SK-N-SH (cell line): ENCODE measurements around the gene LRRC46. TPM values are rescaled to one million over a fixed set of nuclear protein-coding genes. Genes with fewer than 3 reads are reported as not detected.

Source experiments
- CTCF ChIA-PET: fragments of 300-600, 350-600 bp; formaldehyde crosslinking; extraction: SDS; loops from one replicate; lab custom pipeline; 2021; lab: Yijun Ruan, JAX
- POLR2A ChIA-PET: fragments of 350-600 bp; sonication (Branson Sonifier 250); formaldehyde crosslinking; extraction: SDS; loops from one replicate; lab custom pipeline; 2020; ENCODE audit warnings: antibody characterized with exemption, inconsistent platforms; lab: Yijun Ruan, JAX
- DNase-seq: peaks from one replicate; pipeline ENCODE4 v3.0.0; 2012
- H2AFZ ChIP-seq: fragments of 200-600 bp; sonication (generic); 2 replicates; pipeline ENCODE4 v1.8.1; 2016; ENCODE audit warnings: antibody characterized with exemption, mild to moderate bottlenecking, low read depth
- H3F3A ChIP-seq: fragments of 200-600 bp; sonication (generic); replicated peaks from 2 replicates; pipeline ENCODE3; 2016; ENCODE audit warnings: antibody characterized with exemption, mild to moderate bottlenecking; ENCODE audit not compliant: insufficient read depth
- H3K27ac ChIP-seq, 2 experiments: fragments of 200-500 bp in 1 of 2; fragments of 200-600 bp in 1 of 2; sonication (Bioruptor generic) in 1 of 2; sonication (generic), shearing (Covaris generic) in 1 of 2; 2 replicates each; pipeline versions ENCODE4 v1.5.1 to v1.6.1; 2014 to 2016; ENCODE audit warnings: low read depth in 2 of 2, inconsistent platforms in 1 of 2, low read length in 1 of 2, mild to moderate bottlenecking in 1 of 2, mixed read lengths in 1 of 2
- H3K27me3 ChIP-seq: fragments of 200-600 bp; sonication (generic), shearing (Covaris generic); 2 replicates; pipeline ENCODE4 v1.6.1; 2016; ENCODE audit warnings: mixed run types; ENCODE audit not compliant: insufficient read depth
- H3K36me3 ChIP-seq, 2 experiments: fragments of 200-500 bp in 1 of 2; fragments of 200-600 bp in 1 of 2; sonication (Bioruptor generic) in 1 of 2; sonication (generic) in 1 of 2; replicated peaks in 1 of 2; 2 replicates each; pipeline versions ENCODE3 to v1.5.1; 2014 to 2016; ENCODE audit warnings: low read length in 1 of 2, mild to moderate bottlenecking in 1 of 2; ENCODE audit not compliant: insufficient read depth in 2 of 2, control insufficient read depth in 1 of 2
- H3K4me1 ChIP-seq, 2 experiments: fragments of 200-500 bp in 1 of 2; fragments of 200-600 bp in 1 of 2; sonication (Bioruptor generic) in 1 of 2; sonication (generic), shearing (Covaris generic) in 1 of 2; 2 replicates each; pipeline versions ENCODE4 v1.5.1 to v1.6.1; 2014 to 2016; ENCODE audit warnings: low read depth in 1 of 2, low read length in 1 of 2, mixed run types in 1 of 2; ENCODE audit not compliant: insufficient read depth in 2 of 2, control insufficient read depth in 1 of 2
- H3K4me2 ChIP-seq: fragments of 200-600 bp; sonication (generic), shearing (Covaris generic); 2 replicates; pipeline ENCODE4 v1.6.1; 2017; ENCODE audit warnings: mixed run types
- H3K4me3 ChIP-seq, 2 experiments: fragments of 200-500 bp in 1 of 2; fragments of 200-600 bp in 1 of 2; sonication (Bioruptor generic) in 1 of 2; sonication (generic), shearing (Covaris generic) in 1 of 2; 2 replicates each; pipeline versions ENCODE4 v1.5.1 to v1.8.1; 2014 to 2016; ENCODE audit warnings: low read depth in 2 of 2, inconsistent platforms in 1 of 2, low read length in 1 of 2, mild to moderate bottlenecking in 1 of 2, mixed read lengths in 1 of 2, moderate library complexity in 1 of 2
- H3K79me2 ChIP-seq: fragments of 200-600 bp; sonication (generic); 2 replicates; pipeline ENCODE4 v1.8.1; 2017; ENCODE audit warnings: mild to moderate bottlenecking; ENCODE audit not compliant: insufficient read depth
- H3K9ac ChIP-seq: fragments of 200-600 bp; sonication (generic); 2 replicates; pipeline ENCODE4 v1.6.1; 2017; ENCODE audit warnings: mixed run types
- H3K9me2 ChIP-seq: fragments of 200-600 bp; sonication (generic); 2 replicates; pipeline ENCODE4 v1.6.1; 2017; ENCODE audit warnings: mixed run types
- H3K9me3 ChIP-seq: fragments of 200-600 bp; sonication (generic); 2 replicates; pipeline ENCODE4 v1.6.1; 2017; ENCODE audit warnings: mixed run types, mild to moderate bottlenecking, moderate library complexity
- H4K20me1 ChIP-seq: fragments of 200-600 bp; sonication (generic); 2 replicates; pipeline ENCODE4 v1.6.1; 2017; ENCODE audit warnings: mild to moderate bottlenecking, mixed run types; ENCODE audit not compliant: insufficient read depth
- CHD2 ChIP-seq: fragments of 150-350 bp; IDR thresholded peaks from 2 replicates; pipeline ENCODE4 v1.6.1; 2018; ENCODE audit warnings: low read length; ENCODE audit not compliant: partially characterized antibody
- ELF1 ChIP-seq: IDR thresholded peaks from 2 replicates; pipeline ENCODE4 v1.4.0; 2012
- EP300 ChIP-seq, 2 experiments: IDR thresholded peaks; 2 replicates each; pipeline versions ENCODE4 v1.4.0 to v1.6.1; 2012; ENCODE audit warnings: borderline replicate concordance in 1 of 2, low read depth in 1 of 2, low read length in 1 of 2
- FOXJ3 ChIP-seq: sonication (generic); formaldehyde crosslinking; IDR thresholded peaks from 2 replicates; pipeline ENCODE4 v1.5.1; 2020; ENCODE audit warnings: mild to moderate bottlenecking, missing genetic modification reagents
- FOXM1 ChIP-seq: IDR thresholded peaks from 2 replicates; pipeline ENCODE4 v1.4.0; 2012; ENCODE audit warnings: low read depth, mild to moderate bottlenecking
- GATA2 ChIP-seq: sonication (generic); formaldehyde crosslinking; IDR thresholded peaks from 2 replicates; pipeline ENCODE4 v1.5.0; 2020; ENCODE audit warnings: mild to moderate bottlenecking, missing genetic modification reagents
- JUND ChIP-seq: IDR thresholded peaks from 2 replicates; pipeline ENCODE4 v1.4.0; 2012
- MEF2A ChIP-seq: IDR thresholded peaks from 2 replicates; pipeline ENCODE4 v1.4.0; 2012; ENCODE audit warnings: low read depth, borderline replicate concordance
- MXI1 ChIP-seq: IDR thresholded peaks from 2 replicates; pipeline ENCODE4 v1.6.1; 2012; ENCODE audit warnings: mild to moderate bottlenecking, low read depth, low read length, improper control_type of control experiment
- NFIC ChIP-seq: IDR thresholded peaks from 2 replicates; pipeline ENCODE4 v1.4.0; 2012; ENCODE audit warnings: borderline replicate concordance
- RFX5 ChIP-seq: IDR thresholded peaks from 2 replicates; pipeline ENCODE4 v1.6.1; 2012; ENCODE audit warnings: mild to moderate bottlenecking, improper control_type of control experiment, low read length
- RXRA ChIP-seq: IDR thresholded peaks from 2 replicates; pipeline ENCODE4 v1.4.0; 2012; ENCODE audit warnings: low read depth, mild to moderate bottlenecking, borderline replicate concordance
- SMC3 ChIP-seq: IDR thresholded peaks from 2 replicates; pipeline ENCODE4 v1.6.1; 2012; ENCODE audit warnings: low read depth, low read length, improper control_type of control experiment
- TAF1 ChIP-seq: IDR thresholded peaks from 2 replicates; pipeline ENCODE4 v1.6.1; 2012; ENCODE audit warnings: low read depth, mild to moderate bottlenecking, low read length, moderate library complexity, borderline replicate concordance
- TCF12 ChIP-seq: IDR thresholded peaks from 2 replicates; pipeline ENCODE4 v1.4.0; 2012
- YY1 ChIP-seq: IDR thresholded peaks from 2 replicates; pipeline ENCODE4 v1.4.0; 2012; ENCODE audit warnings: low read depth, mild to moderate bottlenecking
- WGBS: methylation state at CpG from one replicate; pipeline ENCODE4 v1.1.6; 2017; ENCODE audit warnings: low lambda C conversion rate; 5-methylcytosine and 5-hydroxymethylcytosine counted together
- polyA plus RNA-seq, 3 experiments: library from polyadenylated mRNA; depleted of rRNA; stranded (reverse); fragments of >200 nt; gene quantifications; 2 replicates each; pipeline ENCODE4 v1.2.3, GENCODE V29; 2012
- TF ChIP-seq, protein P1 (sequence below): IDR thresholded peaks from 2 replicates; pipeline ENCODE4 v1.6.1; 2012; ENCODE audit warnings: mild to moderate bottlenecking, low read depth, low read length, moderate library complexity
- TF ChIP-seq, protein P2 (sequence below): IDR thresholded peaks from 2 replicates; pipeline ENCODE4 v1.4.0; 2012; ENCODE audit warnings: low read depth, borderline replicate concordance
- TF ChIP-seq, protein P3 (sequence below): IDR thresholded peaks from 2 replicates; pipeline ENCODE4 v1.4.0; 2012; ENCODE audit warnings: low read depth
- TF ChIP-seq, protein P4 (sequence below): fragments of 200-600 bp; sonication (generic); IDR thresholded peaks from 2 replicates; pipeline ENCODE4 v1.6.1; 2017; ENCODE audit warnings: antibody characterized with exemption, mild to moderate bottlenecking, moderate library complexity

LRRC46 gene
- polyA plus RNA-seq, 1 of the 3 experiments (the other 2 are of a cell fraction): 1.6 TPM

DNA sequence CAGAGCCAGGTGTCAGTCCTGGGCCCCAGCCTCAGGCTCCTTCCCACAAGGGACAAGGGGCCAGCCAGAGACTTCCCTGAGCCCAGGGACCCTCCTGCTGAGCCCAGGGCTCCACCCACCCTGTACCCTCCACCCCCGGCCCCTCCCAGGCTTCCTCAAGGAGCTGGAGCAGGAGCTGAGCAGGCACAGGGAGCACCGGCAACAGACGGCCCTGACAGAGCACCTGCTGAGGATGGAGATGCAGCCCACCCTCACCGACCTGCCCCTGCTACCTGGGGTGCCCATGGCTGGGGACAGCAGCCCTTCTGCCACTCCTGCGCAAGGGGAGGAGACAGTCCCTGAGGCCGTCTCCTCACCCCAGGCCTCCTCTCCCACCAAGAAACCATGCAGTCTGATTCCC lies 5.1 kb downstream of the LRRC46 start:
- CTCF ChIA-PET: interaction anchor here (0.9 to 33.0 kb wide), 5 partner anchors 14 to 113 kb away, joined by 3 to 1447 read pairs (median 4); partner anchors contain the start of genes SCRN2, SP2 and SP6
- POLR2A ChIA-PET: interaction anchor here (1.1 kb wide), 1 partner anchor 53 kb away, joined by 3 read pairs; no protein-coding TSS in a partner anchor
- no peak overlapping the region for H3K4me3 ChIP-seq
- H3K27me3 ChIP-seq: no peaks in the 10 kb centered on the region
- H3K9me2 ChIP-seq: no peaks in the 10 kb centered on the region
- H3K4me1 ChIP-seq: peaks cover 8 to 26% of the 10 kb centered on the region in 2 experiments; a peak in 2 of 4 replicates
- no peak overlapping the region for H3K4me2 ChIP-seq
- no peak for TF ChIP-seq NFIC
- no peak for TF ChIP-seq YY1
- no peak for TF ChIP-seq FOXJ3 (CRISPR knock-in tag)
- TF ChIP-seq, protein P1, sequence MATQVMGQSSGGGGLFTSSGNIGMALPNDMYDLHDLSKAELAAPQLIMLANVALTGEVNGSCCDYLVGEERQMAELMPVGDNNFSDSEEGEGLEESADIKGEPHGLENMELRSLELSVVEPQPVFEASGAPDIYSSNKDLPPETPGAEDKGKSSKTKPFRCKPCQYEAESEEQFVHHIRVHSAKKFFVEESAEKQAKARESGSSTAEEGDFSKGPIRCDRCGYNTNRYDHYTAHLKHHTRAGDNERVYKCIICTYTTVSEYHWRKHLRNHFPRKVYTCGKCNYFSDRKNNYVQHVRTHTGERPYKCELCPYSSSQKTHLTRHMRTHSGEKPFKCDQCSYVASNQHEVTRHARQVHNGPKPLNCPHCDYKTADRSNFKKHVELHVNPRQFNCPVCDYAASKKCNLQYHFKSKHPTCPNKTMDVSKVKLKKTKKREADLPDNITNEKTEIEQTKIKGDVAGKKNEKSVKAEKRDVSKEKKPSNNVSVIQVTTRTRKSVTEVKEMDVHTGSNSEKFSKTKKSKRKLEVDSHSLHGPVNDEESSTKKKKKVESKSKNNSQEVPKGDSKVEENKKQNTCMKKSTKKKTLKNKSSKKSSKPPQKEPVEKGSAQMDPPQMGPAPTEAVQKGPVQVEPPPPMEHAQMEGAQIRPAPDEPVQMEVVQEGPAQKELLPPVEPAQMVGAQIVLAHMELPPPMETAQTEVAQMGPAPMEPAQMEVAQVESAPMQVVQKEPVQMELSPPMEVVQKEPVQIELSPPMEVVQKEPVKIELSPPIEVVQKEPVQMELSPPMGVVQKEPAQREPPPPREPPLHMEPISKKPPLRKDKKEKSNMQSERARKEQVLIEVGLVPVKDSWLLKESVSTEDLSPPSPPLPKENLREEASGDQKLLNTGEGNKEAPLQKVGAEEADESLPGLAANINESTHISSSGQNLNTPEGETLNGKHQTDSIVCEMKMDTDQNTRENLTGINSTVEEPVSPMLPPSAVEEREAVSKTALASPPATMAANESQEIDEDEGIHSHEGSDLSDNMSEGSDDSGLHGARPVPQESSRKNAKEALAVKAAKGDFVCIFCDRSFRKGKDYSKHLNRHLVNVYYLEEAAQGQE: no peak
- TF ChIP-seq RFX5: no peak
- no peak for TF ChIP-seq ELF1
- TF ChIP-seq, protein P2, sequence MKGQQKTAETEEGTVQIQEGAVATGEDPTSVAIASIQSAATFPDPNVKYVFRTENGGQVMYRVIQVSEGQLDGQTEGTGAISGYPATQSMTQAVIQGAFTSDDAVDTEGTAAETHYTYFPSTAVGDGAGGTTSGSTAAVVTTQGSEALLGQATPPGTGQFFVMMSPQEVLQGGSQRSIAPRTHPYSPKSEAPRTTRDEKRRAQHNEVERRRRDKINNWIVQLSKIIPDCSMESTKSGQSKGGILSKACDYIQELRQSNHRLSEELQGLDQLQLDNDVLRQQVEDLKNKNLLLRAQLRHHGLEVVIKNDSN: no peak
- no peak for TF ChIP-seq SMC3
- TF ChIP-seq, protein P3, sequence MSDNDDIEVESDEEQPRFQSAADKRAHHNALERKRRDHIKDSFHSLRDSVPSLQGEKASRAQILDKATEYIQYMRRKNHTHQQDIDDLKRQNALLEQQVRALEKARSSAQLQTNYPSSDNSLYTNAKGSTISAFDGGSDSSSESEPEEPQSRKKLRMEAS: no peak
- no peak for TF ChIP-seq MEF2A
- TF ChIP-seq FOXM1: no peak
- TF ChIP-seq, protein P4, sequence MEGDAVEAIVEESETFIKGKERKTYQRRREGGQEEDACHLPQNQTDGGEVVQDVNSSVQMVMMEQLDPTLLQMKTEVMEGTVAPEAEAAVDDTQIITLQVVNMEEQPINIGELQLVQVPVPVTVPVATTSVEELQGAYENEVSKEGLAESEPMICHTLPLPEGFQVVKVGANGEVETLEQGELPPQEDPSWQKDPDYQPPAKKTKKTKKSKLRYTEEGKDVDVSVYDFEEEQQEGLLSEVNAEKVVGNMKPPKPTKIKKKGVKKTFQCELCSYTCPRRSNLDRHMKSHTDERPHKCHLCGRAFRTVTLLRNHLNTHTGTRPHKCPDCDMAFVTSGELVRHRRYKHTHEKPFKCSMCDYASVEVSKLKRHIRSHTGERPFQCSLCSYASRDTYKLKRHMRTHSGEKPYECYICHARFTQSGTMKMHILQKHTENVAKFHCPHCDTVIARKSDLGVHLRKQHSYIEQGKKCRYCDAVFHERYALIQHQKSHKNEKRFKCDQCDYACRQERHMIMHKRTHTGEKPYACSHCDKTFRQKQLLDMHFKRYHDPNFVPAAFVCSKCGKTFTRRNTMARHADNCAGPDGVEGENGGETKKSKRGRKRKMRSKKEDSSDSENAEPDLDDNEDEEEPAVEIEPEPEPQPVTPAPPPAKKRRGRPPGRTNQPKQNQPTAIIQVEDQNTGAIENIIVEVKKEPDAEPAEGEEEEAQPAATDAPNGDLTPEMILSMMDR: no peak
- TF ChIP-seq TCF12: no peak
- TF ChIP-seq TAF1: no peak
- TF ChIP-seq EP300 (IDR thresholded peaks at IDR 0.05; ENCODE audit: borderline replicate concordance in 1 of 2, low read depth in 1 of 2, low read length in 1 of 2): no peak
- TF ChIP-seq JUND: no peak
- TF ChIP-seq GATA2 (CRISPR knock-in tag): no peak
- TF ChIP-seq CHD2: no peak
- TF ChIP-seq MXI1: no peak
- no peak for TF ChIP-seq RXRA
- H3K79me2 ChIP-seq: peaks cover 15% of the 10 kb centered on the region; the same call in 1 of the 2 replicates
- H2AFZ ChIP-seq: no peak overlapping the region
- H3K27ac ChIP-seq: no peak overlapping the region
- DNase-seq: no peak
- WGBS: 85% methylated on average over 5 of the region's 6 CpGs
- peaks cover 0 to 38% of the 10 kb centered on the region in 2 experiments for H3K36me3 ChIP-seq
- no peaks in the 10 kb centered on the region for H4K20me1 ChIP-seq
- peaks cover 8% of the 10 kb centered on the region for H3F3A ChIP-seq
- no peak overlapping the region for H3K9ac ChIP-seq
- H3K9me3 ChIP-seq: no peaks in the 10 kb centered on the region
